GM19463 (cell line): ENCODE data around the gene TRHDE.
"Not testable (repeated sequence)": the region's sequence is repeated elsewhere in the genome, so short reads cannot be mapped to it uniquely, and the experiment has no call there.

ENCODE experiments used
- ATAC-seq: cut with Tn5 transposase; IDR thresholded peaks from one replicate; pipeline ENCODE4 v1.9.1; 2021; ENCODE audit warnings: mild to moderate bottlenecking, moderate library complexity; ENCODE audit not compliant: unreplicated experiment

TRHDE gene

GRCh38 chr12:72610342-72610741 lies 338.2 kb downstream of the TRHDE start:
- no peak for ATAC-seq

GRCh38 chr12:72610854-72611358 lies 338.7 kb downstream of the TRHDE start:
- no peak for ATAC-seq

- ATAC-seq, result no peak
Observed at GRCh38 chr12:72612171-72612570, 340.0 kb downstream of the TRHDE start.

GRCh38 chr12:72618764-72619163 lies 346.6 kb downstream of the TRHDE start:
- ATAC-seq, result no peak

- peak; percentile 70 for ATAC-seq
Observed at GRCh38 chr12:72622556-72622955, 350.4 kb downstream of the TRHDE start.

GRCh38 chr12:72631926-72632685 lies 359.9 kb downstream of the TRHDE start:
- no peak for ATAC-seq

GRCh38 chr12:72642706-72643105 lies 370.5 kb downstream of the TRHDE start:
- ATAC-seq, result no peak

- peak; percentile 64 for ATAC-seq
Observed at GRCh38 chr12:72647139-72647538, 375.0 kb downstream of the TRHDE start.

- no peak for ATAC-seq
Observed at GRCh38 chr12:72658615-72659014, 386.4 kb downstream of the TRHDE start.

GRCh38 chr12:72660174-72660573 lies 388.0 kb downstream of the TRHDE start:
- ATAC-seq, result not testable (repeated sequence)

GRCh38 chr12:72673853-72674252 lies 401.7 kb downstream of the TRHDE start:
- ATAC-seq, result peak; percentile 87

- no peak for ATAC-seq
Observed at GRCh38 chr12:72676556-72676955, 404.4 kb downstream of the TRHDE start.

- no peak for ATAC-seq
Observed at GRCh38 chr12:72677139-72677538, 405.0 kb downstream of the TRHDE start.

- ATAC-seq, result no peak
Observed at GRCh38 chr12:72677846-72678245, 405.7 kb downstream of the TRHDE start.

GRCh38 chr12:72679147-72679757 lies 407.1 kb downstream of the TRHDE start:
- ATAC-seq, result no peak

- no peak for ATAC-seq
Observed at GRCh38 chr12:72681028-72681427, 408.9 kb downstream of the TRHDE start.

GRCh38 chr12:72684491-72684890 lies 412.3 kb downstream of the TRHDE start:
- ATAC-seq, result no peak

GRCh38 chr12:72692338-72692737 lies 420.2 kb downstream of the TRHDE start:
- no peak for ATAC-seq

- ATAC-seq, result no peak
Observed at GRCh38 chr12:72694193-72694592, 422.0 kb downstream of the TRHDE start.

- no peak for ATAC-seq
Observed at GRCh38 chr12:72699362-72699761, 427.2 kb downstream of the TRHDE start.

- not testable (repeated sequence) for ATAC-seq
Observed at GRCh38 chr12:72712025-72712424, 439.9 kb downstream of the TRHDE start.

GRCh38 chr12:72716221-72716620 lies 444.1 kb downstream of the TRHDE start:
- no peak for ATAC-seq
